Thyroid gland (tissue), 4 donors: ENCODE measurements around the gene MRPL14. TPM values are rescaled to one million over a fixed set of nuclear protein-coding genes. Genes with fewer than 3 reads are reported as not detected.

Experiments used
- DNase-seq, 2 donors: peaks; one replicate each; pipeline ENCODE4 v3.0.0-alpha.2; 2019
- H3K27ac ChIP-seq, 3 donors: fragments of 200-600 bp; sonication (generic); 1 replicate in 2 of 3; 2 replicates in 1 of 3; pipeline ENCODE4 v1.5.1; 2016 to 2019; ENCODE audit warnings: mild to moderate bottlenecking in 1 of 3, moderate library complexity in 1 of 3
- H3K27me3 ChIP-seq: fragments of 200-600 bp; sonication (generic); one replicate; pipeline ENCODE4 v1.5.1; 2019
- H3K36me3 ChIP-seq, 2 donors: fragments of 200-600 bp; sonication (generic); one replicate each; pipeline ENCODE4 v1.5.1; 2016 to 2019
- H3K4me1 ChIP-seq, 2 donors: fragments of 200-600 bp; sonication (generic); one replicate each; pipeline ENCODE4 v1.5.1; 2017 to 2019
- H3K4me3 ChIP-seq, 3 donors: fragments of 200-600 bp; sonication (generic); replicated peaks in 1 of 3; 1 replicate in 2 of 3; 2 replicates in 1 of 3; pipeline ENCODE4 v1.5.1; 2016; ENCODE audit warnings: mild to moderate bottlenecking in 1 of 3
- H3K9me3 ChIP-seq: fragments of 200-600 bp; sonication (generic); one replicate; pipeline ENCODE4 v1.5.1; 2017
- POLR2A ChIP-seq, 2 donors: fragments of 450-650 bp; IDR thresholded peaks; one replicate each; pipeline ENCODE4 v1.6.1; 2017; ENCODE audit warnings: antibody characterized with exemption in 2 of 2, mild to moderate bottlenecking in 2 of 2, moderate library complexity in 1 of 2
- WGBS, 2 donors: methylation state at CpG; one replicate each; pipeline ENCODE4 v1.1.5; 2017; 5-methylcytosine and 5-hydroxymethylcytosine counted together
- intact Hi-C: fragments of 100-400 bp; cut with DNase I; formaldehyde crosslinking; loops from one replicate; pipeline ENCODE4 v1.15.1; 2023
- total RNA-seq, 4 donors: library from RNA; depleted of rRNA; stranded (reverse); fragments of >200 nt; gene quantifications; one replicate each; pipeline ENCODE4 v1.2.3, GENCODE V29; 2016
- TF ChIP-seq, protein P1 (sequence below), 6 experiments: fragments of 200-600 bp in 3 of 6; fragments of 450-650 bp in 3 of 6; sonication (generic) in 3 of 6; IDR thresholded peaks; one replicate each; pipeline ENCODE4 v1.5.1; 2016 to 2019; ENCODE audit warnings: antibody characterized with exemption in 6 of 6, mild to moderate bottlenecking in 2 of 6, inconsistent platforms in 1 of 6, moderate library complexity in 1 of 6

The MRPL14 gene
- total RNA-seq, 4 donors from 2014 or later: 26.5 to 80.5 (median 31.1) TPM

DNA sequence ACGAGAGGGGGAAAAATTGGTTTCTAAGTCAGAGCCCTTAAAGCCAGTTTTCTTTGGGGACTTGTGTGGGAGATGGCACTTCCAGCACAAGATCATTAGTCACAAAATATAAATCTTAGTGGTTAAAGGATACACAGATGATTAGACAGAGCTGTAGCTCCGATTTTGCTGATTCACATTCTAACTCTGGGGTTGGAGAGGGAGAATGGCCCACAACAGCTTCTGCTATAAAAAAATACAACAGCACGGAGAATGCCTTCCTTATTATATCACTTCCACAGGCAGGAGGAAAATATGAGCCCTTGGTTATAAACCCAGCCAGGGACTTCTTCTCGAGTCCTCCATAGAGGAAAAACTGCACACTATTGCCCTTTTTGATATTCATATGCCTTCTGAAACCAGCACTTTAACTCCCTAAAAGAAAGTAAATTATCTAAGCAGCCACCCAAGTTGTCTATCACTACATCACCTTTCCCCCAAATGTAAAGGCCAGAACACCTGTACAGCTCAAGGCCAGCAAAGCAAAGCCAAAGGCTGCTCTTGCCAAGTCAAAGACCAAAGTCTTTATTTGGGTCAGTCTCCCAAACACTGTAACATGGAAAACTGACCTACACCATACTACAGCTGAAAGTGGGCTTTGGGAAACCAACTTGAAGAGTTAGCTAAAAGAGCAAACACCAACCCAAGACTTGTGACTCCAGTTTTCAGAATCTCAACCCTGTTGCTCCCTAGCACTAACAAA is 10.4 kb downstream of the MRPL14 start:
- intact Hi-C loops: no loop called here
- H3K4me3 ChIP-seq: no peak overlapping the region
- H3K9me3 ChIP-seq: no peaks in the 10 kb centered on the region
- WGBS, 2 donors: 67 to 83% methylated on average over 4 of the region's 4 CpGs
- peaks cover 11 to 13% of the 10 kb centered on the region in 2 donors for H3K36me3 ChIP-seq
- peak overlapping the region in 1 of 3 donors; percentile 17 for H3K27ac ChIP-seq
- TF ChIP-seq, protein P1, sequence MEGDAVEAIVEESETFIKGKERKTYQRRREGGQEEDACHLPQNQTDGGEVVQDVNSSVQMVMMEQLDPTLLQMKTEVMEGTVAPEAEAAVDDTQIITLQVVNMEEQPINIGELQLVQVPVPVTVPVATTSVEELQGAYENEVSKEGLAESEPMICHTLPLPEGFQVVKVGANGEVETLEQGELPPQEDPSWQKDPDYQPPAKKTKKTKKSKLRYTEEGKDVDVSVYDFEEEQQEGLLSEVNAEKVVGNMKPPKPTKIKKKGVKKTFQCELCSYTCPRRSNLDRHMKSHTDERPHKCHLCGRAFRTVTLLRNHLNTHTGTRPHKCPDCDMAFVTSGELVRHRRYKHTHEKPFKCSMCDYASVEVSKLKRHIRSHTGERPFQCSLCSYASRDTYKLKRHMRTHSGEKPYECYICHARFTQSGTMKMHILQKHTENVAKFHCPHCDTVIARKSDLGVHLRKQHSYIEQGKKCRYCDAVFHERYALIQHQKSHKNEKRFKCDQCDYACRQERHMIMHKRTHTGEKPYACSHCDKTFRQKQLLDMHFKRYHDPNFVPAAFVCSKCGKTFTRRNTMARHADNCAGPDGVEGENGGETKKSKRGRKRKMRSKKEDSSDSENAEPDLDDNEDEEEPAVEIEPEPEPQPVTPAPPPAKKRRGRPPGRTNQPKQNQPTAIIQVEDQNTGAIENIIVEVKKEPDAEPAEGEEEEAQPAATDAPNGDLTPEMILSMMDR (IDR thresholded peaks at IDR 0.05): no peak
- TF ChIP-seq POLR2A (IDR thresholded peaks at IDR 0.05): no peak
- peaks cover 24 to 62% of the 10 kb centered on the region in 2 donors for H3K4me1 ChIP-seq
- H3K27me3 ChIP-seq: no peaks in the 10 kb centered on the region
- DNase-seq: no peak

DNA sequence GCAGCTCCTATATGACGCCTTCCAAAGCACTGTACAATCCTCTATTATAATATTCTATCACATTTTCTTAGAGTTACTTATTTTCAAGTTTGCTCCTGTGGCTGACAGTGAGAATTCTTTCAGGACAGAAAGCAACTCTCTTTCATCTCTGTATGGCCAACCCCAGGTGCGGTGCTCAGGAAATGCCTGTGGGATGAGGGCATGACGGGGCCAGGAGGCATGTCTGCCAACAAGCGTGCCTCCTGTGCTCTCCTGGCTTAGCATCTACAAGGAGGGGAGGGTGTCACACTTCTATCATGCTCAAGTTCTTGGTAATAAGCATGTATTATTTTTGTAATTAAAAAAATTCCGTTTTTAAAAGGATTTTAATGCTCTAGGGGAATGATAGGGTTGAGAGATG is 11.4 kb downstream of the MRPL14 start:
- peak overlapping the region in 1 of 3 donors; percentile 17 for H3K27ac ChIP-seq
- no peaks in the 10 kb centered on the region for H3K27me3 ChIP-seq
- H3K4me3 ChIP-seq: no peak overlapping the region
- peaks cover 17 to 52% of the 10 kb centered on the region in 2 donors for H3K4me1 ChIP-seq
- intact Hi-C loops: no loop called here
- no peak for DNase-seq
- H3K9me3 ChIP-seq: no peaks in the 10 kb centered on the region
- 78 to 85% methylated on average over 5 of the region's 5 CpGs for WGBS, 2 donors
- TF ChIP-seq POLR2A (IDR thresholded peaks at IDR 0.05): no peak
- TF ChIP-seq, protein P1 (IDR thresholded peaks at IDR 0.05): no peak
- H3K36me3 ChIP-seq: peaks cover 11 to 13% of the 10 kb centered on the region in 2 donors

DNA sequence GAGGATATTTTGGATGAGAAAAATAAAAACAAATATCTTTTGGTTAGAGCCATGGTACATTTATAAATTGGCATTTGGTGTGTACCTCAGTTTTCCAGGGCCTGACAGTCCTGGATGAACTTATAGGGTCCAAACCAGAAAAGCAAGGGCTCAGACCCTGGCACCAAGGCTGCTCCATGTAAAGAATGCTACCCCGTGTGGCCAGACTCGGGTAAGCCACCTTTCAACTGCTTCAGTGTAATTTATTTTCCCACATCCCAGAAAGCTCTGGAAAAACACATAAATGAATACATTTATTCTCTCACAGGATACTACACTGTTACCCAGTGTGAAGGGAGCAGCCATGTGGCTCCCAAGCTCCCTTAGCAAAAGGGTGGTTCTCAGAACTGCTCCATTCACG is 13.8 kb downstream of the MRPL14 start:
- intact Hi-C loops: no loop called here
- H3K36me3 ChIP-seq: peaks cover 13 to 16% of the 10 kb centered on the region in 2 donors

DNA sequence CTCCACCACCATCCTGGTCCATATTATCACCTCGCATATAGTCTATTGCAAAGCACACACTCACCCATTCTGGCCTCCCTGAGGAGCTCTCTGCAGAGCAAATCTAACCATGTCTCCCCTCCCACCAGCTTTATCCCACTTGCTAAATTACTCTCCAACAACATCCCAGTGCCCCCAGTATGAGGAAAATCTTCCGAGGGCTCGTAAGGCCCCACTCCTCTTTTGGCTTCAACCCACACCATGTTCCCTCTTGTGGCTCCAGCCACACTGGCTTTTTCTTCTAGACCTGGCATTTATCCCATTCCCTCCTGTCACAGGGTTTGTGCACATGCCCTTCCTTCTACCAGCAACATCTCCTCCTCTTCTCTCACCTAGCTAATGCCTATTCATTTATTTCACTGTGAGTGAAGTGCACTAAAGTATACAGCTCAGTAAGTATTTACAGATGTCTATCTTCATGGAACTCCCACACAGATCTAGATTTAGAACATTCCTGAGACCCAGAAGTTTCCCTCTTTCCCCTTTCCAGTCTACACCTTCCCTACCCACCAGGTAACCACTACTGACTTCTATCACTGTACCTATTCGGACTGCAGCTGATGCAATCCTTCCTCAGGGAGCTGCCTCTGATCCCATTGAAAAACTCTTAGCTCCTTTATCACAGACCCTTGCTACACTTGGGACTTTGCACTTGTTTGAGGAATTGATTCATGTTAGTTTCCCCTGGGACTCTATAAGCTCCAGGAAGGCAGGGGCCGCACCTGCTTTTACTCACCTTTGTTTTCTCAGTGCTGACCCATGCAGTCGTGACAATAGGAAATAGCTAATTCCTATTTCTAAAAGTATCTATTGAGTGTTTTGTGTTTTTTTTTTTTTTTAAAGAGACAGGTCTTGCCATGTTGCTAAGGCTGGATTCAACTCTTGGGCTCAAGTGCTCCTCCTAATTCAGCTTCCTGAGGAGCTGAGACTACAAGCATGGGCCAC is 15.5 kb downstream of the MRPL14 start:
- Histone ChIP-seq H3K27me3 (no peaks in the 10 kb centered on the region), H3K36me3 (peaks cover 13 to 20% of the 10 kb centered on the region in 2 donors), H3K4me3 (no peak overlapping the region), H3K9me3 (no peaks in the 10 kb centered on the region), H3K27ac (no peak overlapping the region), H3K4me1 (peaks cover 0 to 11% of the 10 kb centered on the region in 2 donors)
- no peak for DNase-seq
- WGBS, 2 donors: 87 to 88% methylated on average over 6 of the region's 6 CpGs
- no peak for TF ChIP-seq POLR2A (IDR thresholded peaks at IDR 0.05)
- TF ChIP-seq, protein P1 (IDR thresholded peaks at IDR 0.05): no peak
- intact Hi-C loops: no loop called here

More for the DNA sequence above, 13.8 kb downstream of the MRPL14 start:
- Histone ChIP-seq H3K27ac (no peak overlapping the region), H3K9me3 (no peaks in the 10 kb centered on the region), H3K27me3 (no peaks in the 10 kb centered on the region), H3K4me3 (no peak overlapping the region), H3K4me1 (peaks cover 0 to 28% of the 10 kb centered on the region in 2 donors)
- DNase-seq: no peak
- 67 to 73% methylated on average over 3 of the region's 3 CpGs for WGBS, 2 donors
- TF ChIP-seq, protein P1 (IDR thresholded peaks at IDR 0.05): no peak
- no peak for TF ChIP-seq POLR2A (IDR thresholded peaks at IDR 0.05)
